Inflammatory macrophage treated with lipopolysaccharide for 1 hour (primary cell): ENCODE data around the gene CMTM8.

ENCODE experiments used
- DNase-seq, 2 donors: peaks; one replicate each; pipeline ENCODE4 v3.0.0-alpha.2; 2020 to 2022

Gene CMTM8

DNA sequence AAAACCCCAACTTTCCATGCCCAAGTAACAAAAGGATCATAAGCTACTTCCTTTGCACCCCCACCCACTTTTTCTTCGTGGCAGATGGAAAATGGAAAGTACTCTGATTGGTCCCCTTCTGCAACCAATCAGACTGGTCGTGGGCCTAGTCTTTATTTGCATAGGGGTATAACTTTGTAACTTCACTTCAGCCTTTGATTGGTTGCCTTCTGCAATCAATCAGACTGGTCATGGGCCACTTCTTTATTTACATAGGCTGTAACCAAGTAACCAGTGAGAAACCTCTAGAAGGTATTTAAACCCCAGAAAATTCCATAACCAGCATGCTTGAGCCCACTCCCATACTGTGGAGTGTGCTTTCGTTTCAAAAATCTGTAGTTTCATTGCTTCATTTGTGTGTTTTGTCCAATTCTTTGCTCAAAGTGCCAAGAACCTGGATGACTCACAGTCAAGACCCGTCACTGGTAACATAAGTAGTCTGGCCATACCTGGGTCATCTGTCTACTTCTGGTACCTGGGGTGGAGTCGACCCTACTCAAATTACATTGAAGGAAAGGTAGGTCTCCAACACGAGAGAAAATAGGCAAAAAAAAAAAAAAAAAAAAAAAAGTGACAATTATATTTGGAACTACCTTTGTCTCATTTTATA, 41.9 kb downstream of the CMTM8 start:
- no peak for DNase-seq

DNA sequence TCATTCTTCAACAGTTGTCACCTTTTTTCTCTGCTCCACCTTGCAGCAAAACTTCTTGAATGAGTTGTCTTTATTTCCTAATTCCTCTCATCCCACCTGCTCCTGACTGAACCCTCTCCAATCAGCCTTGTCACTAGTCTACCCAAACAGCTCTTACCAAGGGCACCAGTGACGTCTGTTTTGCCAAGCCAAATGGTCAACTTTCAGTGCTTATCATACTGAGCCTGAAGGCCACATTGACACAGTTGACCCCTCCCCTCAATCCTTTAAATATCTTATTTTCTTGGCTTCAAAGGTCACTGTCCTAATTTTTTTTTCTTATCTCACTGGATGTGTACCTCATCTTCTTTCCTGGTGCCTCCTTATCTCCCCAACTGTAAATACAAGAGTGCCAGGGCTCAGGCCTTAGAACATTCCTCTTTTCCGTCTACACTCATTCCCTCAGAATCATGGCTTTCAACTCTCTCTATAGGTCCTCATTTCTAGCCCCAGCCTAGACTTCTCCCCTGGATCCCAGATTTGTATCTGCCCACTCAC, 43.2 kb downstream of the CMTM8 start:
- no peak for DNase-seq

DNA sequence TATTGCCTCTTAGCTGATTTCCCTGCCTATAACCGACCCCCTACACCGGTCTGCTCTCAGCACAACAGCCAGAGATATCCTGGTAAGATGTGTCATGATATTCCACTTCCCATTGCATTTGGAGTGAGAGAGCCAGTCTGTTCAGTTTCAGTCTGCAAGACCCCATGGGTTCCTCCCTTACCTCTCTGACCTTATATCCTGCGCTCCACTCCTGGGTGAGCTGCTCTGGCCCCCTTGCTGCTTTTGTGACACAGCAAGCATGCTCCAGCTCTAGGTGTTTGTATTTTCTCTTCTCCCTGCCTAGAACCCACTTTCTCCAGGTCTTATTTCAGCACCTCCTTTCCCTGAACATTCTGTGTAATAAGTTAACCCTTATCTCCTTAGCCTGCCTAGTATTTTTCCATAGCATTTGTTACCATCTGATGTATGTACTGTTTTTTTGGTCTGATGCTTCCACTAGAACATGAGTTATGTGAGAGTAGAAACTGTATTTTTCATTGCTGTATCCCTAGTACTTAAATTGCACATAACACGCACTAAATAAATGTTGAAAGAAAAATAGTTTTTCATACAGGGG, 44.2 kb downstream of the CMTM8 start:
- no peak for DNase-seq

DNA sequence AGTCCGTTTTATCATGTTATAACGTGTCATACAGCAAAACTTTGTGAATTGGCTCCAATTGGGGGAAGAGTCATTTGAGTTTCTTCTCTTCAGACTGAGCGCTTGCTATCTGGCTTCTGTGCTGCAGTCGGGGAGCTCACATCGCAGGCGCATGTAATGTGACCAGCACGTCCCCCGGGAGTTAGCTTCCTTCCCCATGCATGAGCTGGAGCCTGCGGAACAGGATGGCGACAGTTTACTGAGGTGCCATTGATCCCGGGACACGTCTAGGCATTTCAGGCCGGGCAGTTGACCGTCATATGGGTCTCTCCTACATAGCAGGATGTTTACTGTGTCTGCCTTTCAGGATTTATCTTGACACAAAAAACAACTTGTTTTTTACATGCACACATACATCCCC, 44.8 kb downstream of the CMTM8 start:
- DNase-seq: no peak

DNA sequence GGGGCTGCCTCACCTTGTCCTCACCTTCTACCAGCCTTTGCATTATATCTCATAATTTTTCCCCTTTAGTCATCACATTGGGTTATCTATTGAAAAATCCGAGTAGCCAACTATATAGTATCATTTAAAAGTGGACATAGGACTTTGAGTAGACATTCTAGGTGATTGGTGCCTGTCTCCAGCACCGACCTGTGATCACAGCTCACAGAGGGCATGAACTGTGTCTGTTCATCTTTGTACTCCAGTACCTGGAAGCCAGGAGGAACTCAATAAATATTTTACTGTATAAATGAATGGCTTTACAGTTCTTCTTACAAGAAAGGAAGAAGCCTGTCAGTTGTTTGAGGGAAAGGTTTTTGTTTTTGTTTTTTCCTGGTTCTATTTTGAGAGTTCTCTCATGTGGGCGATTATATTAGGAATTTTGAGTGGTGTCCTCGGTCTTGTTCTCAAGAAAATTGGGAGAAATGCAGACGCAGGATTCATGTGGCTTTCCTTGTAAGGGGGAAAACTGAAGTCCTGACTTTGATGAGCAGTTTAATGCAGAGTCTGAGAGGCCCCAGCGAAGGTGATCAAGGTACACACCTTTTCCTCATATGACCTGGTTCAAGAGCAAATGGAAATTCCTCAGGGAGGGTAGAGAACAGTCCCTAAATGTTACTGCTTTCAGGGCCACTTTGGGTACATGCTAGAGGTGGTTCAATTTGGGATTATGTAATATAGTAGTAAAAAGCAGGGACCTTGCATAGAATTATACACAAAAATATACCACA, 46.1 kb downstream of the CMTM8 start:
- no peak for DNase-seq

DNA sequence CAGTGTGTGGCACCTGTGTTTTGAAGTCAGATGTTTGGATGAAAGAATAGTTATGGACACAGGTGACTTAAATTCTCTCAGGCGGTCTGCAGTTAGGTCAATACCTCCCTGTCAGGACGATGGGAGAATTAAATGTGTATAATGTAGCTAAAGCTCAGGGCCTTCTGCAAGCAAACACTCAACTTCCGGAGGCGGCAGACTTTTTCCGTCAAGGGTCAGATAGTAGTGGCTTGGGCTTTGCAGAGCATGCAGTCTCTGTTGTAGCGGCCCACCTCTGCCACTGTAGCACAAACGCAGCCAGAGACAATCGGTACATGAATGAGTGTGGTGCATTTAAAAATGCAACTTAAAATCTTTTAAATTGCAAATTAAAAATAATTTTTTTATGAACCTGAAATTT, 47.4 kb downstream of the CMTM8 start:
- no peak for DNase-seq

DNA sequence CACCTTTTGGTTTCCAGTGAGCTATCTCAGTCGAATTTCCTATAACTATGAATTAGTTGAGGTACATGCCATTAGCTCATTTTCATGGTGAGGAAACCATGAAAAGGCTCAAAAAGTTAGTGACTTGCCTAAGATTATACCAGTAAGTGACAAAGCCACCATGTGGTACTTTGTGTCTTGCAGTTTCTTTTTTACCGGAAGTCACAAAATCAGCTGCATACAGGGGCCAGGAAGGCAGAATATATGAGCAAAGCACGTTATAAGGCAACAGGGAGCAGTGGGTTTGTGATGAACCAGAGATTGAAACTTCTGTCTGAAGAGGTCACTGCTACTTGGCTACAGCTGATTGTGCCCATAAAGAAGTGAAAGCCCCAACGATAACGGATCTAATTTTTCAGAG, 50.3 kb downstream of the CMTM8 start:
- DNase-seq: no peak

DNA sequence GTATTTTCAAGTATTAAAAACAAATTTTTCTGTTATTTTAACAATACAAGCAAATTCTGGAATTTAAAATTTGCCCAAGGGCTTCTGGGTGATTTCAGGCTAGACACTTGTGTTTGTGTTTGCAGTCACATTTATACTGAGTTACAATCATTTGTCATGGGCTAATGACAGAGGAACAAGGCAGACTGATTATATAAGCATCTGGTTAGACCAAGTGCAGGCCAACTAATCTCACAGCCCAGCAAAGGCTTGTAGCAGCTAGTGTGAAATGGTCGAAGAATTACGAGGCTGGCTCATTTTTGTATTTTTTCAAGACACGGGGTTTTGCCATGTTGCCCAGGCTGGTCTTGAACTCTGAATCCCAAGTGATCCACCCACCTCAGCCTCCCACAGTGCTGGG, 52.1 kb downstream of the CMTM8 start:
- DNase-seq: no peak

DNA sequence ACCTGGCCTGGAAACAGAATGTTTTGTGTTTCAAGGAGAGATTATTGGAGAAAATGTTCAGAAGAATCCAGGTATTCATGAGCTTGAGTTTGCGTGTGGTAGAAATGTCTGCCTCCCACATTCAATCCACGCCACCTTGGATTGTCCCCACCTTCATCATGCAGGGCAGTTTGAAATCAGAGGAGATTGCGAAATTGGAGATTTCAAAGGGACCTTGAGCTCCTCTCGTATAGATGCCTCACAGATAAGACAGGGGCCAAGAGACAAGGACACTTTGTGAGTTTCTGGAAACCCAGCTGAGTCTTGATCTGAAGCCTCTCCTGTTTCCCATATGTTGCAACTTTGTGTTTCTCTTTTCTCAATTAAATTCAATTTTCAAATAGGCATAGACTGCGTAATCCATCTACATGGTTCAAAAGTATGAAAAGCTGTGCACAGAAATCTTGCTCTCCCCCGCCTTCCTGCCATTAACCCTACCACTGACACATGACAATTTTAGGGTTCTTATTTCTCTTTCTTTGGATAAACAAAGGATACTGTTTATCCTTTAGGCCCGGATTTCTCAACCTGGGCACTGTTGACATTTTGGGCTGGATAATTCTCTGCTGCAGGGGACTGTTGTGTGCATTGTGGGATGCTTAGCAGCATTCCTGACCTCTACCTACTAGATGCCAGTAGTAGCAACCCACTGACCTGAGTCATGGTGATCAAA, 53.8 kb downstream of the CMTM8 start:
- DNase-seq: no peak

DNA sequence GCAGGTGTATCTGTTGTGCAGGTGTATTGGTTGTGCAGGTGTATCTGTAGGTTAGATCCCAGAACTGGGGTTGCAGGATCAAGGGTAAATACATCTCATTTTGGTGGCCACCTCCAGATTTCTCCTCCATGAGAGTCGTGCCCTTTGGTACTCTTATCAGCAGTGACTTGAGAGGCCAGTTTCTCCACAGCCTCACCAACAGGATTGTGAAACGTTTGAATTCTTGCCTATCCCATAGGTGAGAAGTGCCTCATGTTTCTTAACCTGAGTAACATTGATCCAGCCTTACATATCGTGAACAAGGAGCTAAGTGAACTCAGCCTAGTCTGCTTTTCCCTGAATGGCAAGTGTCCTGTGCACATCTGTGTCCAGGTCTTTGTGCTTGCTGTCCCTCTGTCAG, 55.4 kb downstream of the CMTM8 start:
- DNase-seq: no peak

DNA sequence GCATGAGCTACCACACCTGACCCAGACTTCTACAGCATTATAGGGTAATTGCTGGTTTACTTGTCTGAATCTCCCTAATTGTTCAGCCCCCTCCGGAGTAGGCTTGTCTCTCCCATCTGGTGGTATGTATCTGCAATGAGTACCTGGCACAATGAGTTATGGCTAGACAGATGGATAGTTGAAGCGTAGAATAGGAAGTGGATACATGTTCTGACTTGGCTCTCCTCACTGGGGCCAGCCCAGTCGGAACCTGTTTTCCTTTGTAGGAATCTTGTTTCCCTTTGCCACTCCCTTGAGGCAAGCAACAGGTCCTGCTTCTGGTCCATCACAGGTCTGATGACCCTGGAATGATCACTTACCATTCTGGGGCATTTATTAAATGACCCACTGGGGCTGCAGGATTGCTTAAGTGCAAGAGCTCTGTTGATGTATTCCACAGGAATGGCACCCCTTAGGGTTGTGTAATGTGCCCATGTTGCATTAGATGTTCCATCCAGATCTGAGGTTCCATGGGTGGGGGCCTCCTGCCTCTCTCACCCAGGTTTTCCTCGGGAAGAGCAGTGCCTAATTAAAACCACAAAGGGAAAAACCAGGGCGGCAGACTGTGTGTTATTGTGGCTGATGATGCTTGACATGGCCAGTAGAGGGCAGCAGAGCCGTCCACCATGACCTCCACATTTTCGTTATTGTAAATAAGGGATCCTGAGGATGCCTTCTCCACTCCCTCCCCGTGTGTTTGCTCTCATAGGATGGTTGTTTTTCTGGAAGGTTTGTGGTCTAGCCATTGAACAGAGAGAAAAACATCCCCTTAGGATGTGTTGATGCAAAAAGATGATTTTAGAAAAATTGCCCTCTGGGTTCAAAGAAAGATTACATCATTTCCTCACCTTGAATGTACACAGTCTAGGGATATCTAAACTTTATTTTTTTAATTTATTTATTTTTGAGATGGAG, 58.0 kb downstream of the CMTM8 start:
- DNase-seq: peak; percentile 41 to 70

DNA sequence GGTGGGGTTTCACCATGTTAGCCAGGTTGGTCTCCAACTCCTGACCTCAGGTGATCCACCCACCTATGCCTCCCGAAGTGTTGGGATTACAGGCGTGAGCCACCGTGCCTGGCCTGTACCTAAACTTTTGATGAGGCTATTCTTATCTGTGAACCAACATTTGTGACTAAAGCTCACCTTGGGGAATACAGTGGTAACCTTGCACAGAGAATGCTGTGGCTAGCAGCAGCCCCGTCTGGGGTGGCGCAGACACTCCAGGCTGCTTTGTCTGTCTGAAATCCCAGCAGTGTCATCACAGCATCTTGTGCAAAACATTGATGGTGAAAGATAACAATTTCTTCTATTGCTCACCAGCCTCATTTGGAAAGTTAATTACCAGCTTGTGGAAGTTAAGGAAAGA, 58.9 kb downstream of the CMTM8 start:
- peak; percentile 15 to 28 for DNase-seq

DNA sequence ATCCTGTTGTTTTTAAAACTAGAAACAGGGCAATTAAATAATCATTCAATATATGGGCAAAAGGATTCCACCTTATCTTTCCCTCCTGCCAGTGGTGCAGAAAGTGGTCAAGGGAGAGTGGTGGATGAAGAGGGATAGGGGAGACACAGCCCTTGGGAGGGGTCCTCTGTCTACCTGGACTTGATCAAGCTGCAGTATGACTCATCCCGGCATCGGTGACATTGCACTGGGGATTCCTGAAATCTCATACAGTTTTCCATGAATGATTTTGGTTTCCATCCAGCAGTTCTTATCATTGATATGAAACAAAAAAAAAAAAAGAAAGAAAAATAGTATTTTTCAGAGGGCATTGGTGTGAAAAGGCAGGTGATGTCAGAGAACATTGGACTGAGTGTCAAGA, 62.9 kb downstream of the CMTM8 start:
- no peak for DNase-seq

DNA sequence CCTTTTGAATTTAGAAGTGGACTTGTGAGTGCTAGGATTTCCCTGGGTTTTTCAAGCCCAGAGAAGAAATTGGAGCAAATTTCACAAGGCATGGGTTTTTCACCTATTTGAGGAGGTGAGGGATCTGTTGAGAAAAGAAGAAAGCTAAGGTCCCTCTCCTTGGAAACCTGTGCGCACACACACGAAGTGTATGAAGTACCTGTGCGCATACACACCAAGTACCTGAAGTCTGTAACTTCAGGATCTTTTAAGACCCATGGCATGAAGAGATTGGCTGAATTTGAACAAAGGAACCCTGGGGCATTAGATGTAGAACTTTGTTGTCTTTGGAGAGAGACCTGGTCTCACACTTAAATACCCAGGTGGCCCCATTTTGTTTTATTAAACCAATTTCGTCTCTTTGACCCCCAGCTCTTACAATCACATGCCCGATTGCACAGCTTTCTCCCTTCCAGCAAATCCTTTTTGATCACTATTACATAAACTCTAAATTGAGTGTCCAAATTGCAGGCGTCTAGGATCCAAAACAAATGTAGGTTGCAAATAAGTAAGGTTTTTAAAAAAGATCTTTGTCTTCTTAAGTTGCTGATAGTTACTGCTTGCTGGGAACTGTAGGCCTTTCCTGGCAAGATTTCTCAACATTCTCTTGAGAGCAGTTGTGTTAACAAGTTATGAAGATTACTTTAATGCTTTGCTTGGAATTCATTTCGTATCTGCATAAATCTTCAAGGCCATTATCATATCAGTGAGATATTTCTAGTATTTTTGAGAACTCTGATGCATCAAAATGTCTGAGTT, 64.3 kb downstream of the CMTM8 start:
- no peak for DNase-seq

DNA sequence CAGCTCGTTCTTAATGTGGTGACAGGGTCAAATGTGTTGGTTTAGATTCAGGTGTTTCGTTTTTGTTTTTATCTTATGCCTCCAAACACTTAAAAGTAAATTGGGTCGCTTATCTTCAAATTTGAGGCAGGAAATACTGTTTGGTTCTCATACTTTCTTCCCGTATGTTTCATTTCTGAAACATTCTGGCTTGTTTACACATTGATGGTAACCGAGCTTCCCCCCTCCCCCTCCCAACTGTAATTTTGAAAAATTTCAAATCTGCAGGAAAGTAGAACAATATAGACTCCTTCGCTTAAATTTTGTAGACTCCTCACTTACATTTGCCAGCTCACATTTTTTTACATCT, 64.9 kb downstream of the CMTM8 start:
- DNase-seq: no peak

DNA sequence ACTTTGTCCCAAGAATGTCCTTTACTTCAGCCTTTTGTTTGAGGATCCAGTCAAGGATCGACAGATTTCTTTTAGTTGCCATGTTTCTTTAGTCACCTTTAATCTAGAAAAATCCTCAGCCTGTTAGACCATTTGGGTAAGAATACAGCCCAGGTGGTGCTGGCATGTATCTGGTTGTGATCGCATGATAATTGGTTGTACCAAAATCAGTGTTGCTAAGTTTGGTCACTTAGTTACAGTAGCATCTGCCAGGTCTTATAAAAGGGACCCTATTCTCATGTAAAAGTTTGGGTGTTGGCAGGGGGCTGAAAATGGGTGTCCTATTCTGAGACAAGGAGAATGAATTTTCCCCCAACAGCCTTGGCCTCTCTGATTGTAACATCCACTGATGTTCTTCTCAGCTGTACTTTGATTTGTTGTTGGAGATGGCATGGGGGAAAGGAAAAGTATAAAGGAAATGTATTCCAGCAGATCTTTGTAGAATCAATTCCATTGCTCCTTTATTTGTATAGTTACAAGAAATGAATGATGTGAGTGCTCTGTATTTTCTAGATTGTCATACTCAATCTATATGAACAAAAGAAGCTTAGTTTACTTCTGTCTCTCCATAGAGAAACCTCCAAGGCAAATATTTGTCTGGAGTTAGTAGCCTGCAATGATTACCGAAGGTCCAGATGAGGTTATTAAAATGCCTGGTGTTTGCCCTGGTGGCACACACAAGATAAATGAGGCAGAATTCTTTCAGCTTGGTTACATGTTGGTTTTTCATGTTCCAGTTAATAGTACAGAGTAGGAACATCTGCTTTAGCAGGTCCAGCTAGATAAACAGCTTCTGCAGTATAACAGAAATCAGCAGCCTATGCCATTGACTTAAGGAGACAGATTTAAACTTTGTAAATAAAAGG, 65.7 kb downstream of the CMTM8 start:
- no peak for DNase-seq

DNA sequence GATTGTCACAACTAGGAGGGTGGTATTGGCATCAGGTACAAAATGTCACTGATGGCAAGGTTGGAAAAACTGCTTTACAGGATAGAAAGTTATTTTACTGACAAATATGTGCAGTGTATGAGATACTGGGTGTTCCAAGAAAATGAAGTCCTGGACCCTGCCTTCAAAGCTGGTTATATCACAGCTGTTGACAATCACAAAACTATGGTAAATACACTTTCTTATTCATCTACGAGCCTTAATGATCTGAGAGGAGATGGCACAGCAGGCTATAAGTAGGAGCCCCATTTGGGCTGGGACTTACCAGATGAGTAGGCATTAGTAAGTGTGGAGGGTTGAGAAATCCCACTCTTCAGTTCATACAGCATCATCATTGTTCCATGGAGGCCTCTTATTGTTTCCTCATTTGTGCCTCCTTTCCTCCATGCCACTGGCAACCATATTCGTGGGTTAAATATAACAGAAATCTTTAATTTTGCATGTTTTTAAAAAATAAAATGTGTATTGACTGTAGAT, 66.9 kb downstream of the CMTM8 start:
- DNase-seq: peak; percentile 4 to 39

DNA sequence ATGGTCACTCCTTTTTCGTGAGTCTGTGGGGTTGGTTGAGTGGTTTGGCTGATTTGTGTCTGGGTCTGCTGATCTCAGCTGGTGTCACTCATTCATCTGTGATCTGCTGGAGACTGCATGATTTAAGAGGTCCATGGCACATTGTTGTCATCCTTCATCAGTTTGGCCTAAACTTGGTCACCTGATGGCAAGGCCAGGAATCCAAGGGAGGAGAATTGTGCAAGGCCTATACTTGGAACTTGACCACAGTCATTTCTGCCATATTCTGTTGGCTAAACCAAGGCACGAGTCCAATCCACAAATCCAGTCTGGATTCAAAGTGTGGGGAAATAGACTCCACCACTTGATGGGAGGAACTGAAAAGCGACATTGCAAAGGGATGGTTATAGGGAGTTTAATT, 67.6 kb downstream of the CMTM8 start:
- DNase-seq: no peak

DNA sequence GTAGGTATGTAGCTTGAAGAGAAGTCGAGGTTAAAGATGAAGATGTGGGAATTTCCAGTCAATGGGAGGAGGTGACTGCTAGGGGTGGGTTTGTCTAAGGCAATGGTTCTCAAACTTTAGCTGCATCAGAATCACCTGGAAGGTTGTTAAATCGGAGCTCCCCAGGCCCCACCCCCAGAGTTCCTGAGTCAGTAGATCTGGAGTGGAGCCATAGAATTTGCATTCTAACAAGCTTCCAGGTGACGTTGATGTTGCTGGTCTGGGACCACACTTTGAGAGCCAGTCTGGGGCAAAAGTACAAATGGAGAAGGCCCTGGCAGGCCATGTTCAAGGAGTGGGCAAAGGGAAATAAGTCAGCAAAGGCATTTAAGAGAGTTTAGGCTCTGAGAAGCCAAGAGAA, 69.1 kb downstream of the CMTM8 start:
- no peak for DNase-seq

DNA sequence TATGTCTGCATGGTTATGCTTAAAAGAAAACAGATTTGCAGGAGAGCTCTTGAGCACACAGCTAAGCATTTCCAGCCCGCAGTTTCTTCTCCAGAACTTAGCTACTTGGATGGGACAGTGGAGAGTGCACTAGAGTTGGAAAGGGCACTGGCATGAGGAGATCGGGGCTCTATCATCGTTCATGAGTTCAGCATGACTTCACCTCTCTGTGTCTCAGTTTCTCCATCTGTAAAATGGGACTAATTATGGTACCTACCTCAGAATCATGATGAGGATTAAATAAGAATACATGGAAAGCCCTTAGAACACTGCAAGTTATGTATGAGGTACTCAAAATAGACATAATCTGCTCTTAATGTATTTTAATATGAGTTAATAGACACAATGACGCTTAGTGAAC, 69.9 kb downstream of the CMTM8 start:
- no peak for DNase-seq
